GM19463 (cell line): ENCODE measurements around the gene MRPS23.

Experiments used
- ATAC-seq: cut with Tn5 transposase; IDR thresholded peaks from one replicate; pipeline ENCODE4 v1.9.1; 2021; ENCODE audit warnings: mild to moderate bottlenecking, moderate library complexity; ENCODE audit not compliant: unreplicated experiment

The MRPS23 gene

GRCh38 chr17:57849874-57850754 is at the start of gene MRPS23:
MRPS23 (minus strand) TSS chr17:57850044; CDS start chr17:57850010, 34 bp downstream.
- peak; percentile 88 for ATAC-seq

GRCh38 chr17:57899391-57899790 is 49.5 kb upstream of the MRPS23 start:
- ATAC-seq, result no peak

- no peak for ATAC-seq
Observed at GRCh38 chr17:57898487-57899311, 48.9 kb upstream of the MRPS23 start.

DNA sequence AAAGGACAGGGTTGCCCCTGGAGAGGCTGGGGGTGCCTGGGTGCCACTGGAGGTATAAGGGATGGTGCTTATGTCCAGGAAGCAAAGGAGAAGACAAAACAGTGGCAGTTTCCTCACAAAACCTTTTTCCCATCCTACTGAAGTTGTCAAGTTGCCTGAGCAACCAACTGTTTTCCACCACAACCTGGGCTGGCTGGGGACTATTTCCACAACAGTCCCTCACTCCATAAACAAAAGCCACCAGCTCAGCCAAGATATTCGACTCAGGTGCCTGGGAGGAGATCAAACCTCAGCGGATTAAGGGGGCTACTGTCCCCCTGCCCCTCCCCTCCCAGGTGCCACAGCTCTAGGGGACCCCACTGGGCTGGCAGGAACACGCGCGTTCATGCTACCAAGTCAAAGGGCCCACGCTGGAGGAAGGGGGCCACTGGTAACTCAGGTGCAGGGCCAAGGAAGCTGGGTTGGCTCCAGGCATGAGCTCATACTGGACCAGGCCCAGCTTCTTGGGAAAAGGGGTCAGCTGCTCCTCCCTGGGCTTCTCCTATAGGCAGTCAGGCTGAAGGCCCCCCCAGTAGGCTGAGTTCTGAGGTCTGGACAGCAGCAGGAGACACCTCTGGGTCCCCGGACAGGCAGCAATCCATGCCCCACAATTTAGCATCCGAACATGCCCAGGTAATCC is 45.7 kb upstream of the MRPS23 start:
- ATAC-seq, result no peak

- no peak for ATAC-seq
Observed at GRCh38 chr17:57894848-57895247, 45.0 kb upstream of the MRPS23 start.

DNA sequence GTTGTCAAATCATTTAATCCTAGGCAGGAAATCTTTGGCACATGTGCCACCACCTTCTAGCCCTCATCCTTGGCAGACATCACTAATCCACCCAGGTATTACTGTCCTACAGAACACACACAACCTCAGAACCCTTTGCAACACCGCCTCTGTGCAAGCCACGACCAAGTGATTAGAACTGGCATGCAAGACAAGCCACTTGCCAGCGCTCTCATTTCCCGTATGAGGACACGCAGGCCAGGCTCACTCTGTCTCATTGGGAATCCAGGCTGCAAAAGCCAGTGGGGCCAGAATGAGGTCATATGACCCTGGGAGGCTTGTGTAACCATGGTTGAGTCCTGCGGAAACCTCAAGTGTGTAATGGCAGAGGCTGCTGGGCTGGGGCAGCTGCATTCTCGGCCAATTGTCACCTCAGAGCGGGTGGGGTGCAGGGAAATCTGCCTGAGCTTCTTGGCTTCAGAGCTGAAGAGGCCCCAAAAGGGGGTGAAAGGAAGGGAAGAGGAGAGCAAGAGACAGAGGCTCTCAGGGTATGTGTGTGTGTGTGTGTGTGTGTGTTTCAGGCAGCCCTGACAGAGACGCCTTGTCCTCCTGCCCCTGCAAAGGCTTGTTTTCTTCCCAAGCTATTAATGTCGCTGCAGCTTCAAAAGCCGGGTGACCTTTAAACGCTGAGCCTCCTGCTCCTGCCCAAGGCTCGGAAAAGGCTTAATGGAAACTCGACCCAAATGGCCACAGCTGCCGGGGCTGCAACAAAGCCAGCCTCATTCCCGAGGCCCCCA is 43.2 kb upstream of the MRPS23 start:
- ATAC-seq, result no peak

DNA sequence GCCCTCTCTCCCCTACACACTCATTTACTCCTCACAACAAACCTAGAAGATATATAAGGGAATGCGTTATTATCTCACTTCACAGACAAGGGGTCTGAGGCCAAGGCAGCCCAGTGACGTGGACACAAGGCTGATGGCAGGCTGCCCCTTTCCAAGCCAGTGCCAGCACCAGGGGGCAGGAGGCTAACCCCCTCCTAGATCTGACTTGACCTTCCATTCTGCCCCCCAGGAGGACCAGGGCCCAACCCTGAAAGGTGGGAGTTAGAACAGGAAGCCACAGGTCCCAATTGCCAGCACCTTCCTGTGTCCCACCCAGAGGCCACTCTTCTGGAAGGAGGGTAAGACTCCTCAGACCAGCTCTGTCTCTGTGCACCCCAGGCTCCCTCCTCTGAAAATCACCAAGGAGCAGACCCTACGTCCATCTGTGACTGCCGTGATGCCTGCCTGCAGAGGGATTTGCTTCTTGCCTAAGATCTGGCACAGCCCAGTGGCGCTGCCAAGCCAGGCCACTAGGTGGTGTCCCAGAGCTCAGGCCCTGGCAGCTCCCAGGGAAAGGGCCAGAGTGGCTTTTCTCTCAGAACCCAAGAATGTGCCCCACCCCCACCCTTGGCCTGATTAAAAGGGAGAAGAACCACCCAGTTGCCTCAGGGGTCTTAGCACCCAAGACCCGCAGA is 42.4 kb upstream of the MRPS23 start:
- ATAC-seq, result no peak

GRCh38 chr17:57890857-57891232 is 41.0 kb upstream of the MRPS23 start:
- ATAC-seq, result no peak

- ATAC-seq, result no peak
Observed at GRCh38 chr17:57889892-57890856, 40.3 kb upstream of the MRPS23 start.

GRCh38 chr17:57889252-57889651 is 39.4 kb upstream of the MRPS23 start:
- ATAC-seq, result no peak

DNA sequence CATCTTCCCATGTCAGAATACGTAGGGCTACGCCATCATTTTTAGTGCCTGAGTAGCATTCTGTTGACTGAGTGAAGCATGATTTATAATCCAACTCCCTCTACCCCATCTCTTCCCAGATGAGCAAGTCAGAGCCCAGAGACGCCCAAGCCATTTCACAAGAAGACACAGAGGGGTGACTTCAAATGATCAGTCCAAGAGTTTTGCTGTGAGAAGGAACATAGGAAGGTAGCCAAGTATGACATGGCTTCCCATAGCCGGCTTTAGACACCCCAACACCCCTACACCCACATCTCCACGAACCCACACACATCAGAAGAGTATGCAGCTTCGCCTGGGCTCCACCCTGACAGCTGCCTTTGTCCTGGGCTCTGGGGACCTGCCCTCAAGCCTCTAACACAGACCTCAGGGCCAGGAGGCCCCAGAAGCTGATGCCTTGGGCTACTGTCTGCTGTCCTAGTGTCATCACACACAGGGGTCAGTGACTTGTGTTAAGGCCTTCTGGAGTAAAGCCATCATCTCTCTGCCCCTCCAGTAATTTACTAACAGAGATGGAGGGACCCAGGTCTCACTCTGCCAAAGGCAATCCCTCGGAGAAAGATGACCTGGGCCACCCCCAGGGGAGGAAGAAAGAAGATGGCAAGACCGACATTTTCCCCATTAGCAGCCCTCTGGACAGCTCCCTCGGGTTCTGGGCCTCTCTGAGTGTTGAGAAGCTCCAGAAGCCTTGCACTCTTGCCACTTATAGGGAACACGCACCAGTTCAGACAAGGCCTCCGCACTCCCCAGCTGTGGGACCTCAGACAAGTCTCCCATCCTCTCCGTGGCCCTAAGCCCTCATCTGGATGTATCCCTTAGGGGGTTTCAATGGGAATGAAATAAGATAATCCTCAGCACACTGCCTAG is 38.7 kb upstream of the MRPS23 start:
- no peak for ATAC-seq

DNA sequence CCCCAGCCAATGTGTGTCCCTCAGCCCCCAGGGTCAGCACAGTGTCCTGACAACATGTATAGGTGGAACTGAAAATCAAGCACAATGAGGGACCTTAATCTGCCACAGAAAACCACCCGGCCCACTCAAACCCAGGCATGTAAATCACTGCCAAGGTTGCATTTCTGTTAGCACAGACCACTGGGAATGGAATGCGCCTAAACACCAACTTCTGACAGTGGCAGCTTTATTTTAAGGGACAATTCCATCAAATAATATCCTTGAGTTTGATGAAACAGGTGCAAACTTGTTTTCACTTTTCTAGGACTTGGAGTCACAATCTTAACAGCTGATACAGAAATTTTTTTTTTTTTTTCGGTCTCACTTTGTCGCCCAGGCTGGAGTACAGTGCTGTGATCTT is 37.3 kb upstream of the MRPS23 start:
- no peak for ATAC-seq

DNA sequence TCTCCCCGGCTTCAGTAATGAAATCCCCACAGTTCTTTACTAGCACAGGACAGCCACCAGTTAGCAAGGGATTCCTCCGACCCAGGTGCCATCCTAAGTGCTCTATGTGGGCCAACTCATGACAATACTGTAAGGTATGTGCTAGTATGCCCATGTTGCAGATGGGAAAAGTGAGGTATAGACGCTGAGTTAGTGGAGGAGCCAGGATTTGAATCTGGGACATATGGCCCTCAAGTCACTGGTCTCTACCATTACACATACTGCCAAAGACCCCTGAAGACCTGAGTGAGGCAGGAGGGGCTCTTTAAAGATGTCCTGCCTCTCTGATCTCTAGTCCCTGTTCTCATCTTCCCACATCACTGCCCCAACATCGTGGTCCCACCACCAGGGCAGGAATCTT is 36.2 kb upstream of the MRPS23 start:
- ATAC-seq, result no peak

- no peak for ATAC-seq
Observed at GRCh38 chr17:57885148-57885915, 35.5 kb upstream of the MRPS23 start.

- ATAC-seq, result no peak
Observed at GRCh38 chr17:57881783-57882351, 32.0 kb upstream of the MRPS23 start.

DNA sequence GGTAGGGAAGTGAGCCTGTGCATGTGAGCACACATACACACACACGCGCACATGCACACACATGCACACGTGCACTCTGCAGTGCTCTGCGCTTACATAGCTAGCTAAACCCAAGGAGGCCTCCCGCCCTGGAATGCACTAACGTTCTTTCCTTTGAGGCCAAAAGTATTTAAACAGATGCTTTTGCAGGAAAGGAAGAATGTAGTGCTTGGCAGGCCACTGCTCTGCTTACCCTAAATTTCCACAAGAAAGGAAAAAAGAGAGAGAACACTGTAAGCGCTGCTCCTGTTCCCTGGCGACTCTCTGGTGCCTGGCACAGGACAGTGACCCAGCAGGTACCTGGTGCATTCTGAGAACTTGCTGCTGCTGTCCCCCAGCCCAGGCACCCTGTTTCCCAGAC is 31.3 kb upstream of the MRPS23 start:
- ATAC-seq, result no peak

DNA sequence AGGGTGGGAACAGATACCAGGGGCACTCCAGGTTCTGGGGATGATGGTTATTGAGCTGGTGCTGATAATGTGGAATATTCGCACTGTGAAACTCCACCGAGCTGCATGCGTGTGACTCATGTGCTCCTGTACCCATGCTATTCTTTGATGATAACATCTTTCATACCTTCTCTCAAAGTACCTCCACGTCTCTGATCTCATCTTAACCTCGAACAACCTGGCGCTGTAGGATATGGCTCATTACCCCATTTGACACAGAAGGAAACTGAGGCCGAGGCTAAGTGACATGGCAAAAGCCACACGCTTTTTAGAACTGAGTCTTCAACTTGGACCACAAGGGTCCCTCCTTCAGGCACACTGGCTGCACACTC is 30.2 kb upstream of the MRPS23 start:
- no peak for ATAC-seq
